ENCODE measurements around the gene PRKCG.

The PRKCG gene

DNA sequence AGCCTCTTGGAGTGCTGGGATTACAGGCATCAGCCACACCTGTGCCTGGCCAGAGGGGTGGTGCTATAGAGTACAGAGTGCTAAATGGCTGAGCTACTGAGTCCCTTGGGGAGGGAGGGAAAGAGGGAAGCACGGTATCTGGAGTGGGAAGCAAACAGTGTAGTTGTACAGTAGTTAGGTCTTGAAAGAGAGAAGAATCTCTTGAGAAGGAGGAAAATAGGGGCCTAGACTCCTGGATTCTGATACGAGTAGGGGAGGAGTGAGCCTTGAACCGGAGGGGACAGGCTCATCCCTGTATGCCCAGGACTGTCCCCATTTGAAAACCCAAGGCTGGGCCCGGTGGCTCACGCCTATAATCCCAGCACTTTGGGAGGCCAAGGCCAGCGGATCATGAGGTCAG, 9.2 kb upstream of the PRKCG start:
- no peak for DNase-seq (ENCODE audit: low read depth)

DNA sequence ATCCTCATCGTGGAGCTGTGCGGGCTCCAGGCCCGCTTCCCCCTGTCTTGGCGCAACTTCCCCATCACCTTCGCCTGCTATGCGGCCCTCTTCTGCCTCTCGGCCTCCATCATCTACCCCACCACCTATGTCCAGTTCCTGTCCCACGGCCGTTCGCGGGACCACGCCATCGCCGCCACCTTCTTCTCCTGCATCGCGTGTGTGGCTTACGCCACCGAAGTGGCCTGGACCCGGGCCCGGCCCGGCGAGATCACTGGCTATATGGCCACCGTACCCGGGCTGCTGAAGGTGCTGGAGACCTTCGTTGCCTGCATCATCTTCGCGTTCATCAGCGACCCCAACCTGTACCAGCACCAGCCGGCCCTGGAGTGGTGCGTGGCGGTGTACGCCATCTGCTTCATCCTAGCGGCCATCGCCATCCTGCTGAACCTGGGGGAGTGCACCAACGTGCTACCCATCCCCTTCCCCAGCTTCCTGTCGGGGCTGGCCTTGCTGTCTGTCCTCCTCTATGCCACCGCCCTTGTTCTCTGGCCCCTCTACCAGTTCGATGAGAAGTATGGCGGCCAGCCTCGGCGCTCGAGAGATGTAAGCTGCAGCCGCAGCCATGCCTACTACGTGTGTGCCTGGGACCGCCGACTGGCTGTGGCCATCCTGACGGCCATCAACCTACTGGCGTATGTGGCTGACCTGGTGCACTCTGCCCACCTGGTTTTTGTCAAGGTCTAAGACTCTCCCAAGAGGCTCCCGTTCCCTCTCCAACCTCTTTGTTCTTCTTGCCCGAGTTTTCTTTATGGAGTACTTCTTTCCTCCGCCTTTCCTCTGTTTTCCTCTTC, 8.0 kb upstream of the PRKCG start:
- no peak for DNase-seq (ENCODE audit: low read depth)

DNA sequence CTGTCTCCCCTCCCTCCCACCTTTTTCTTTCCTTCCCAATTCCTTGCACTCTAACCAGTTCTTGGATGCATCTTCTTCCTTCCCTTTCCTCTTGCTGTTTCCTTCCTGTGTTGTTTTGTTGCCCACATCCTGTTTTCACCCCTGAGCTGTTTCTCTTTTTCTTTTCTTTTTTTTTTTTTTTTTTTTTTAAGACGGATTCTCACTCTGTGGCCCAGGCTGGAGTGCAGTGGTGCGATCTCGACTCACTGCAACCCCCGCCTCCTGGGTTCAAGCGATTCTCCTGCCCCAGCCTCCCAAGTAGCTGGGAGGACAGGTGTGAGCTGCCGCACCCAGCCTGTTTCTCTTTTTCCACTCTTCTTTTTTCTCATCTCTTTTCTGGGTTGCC, 7.4 kb upstream of the PRKCG start:
- no peak for DNase-seq (ENCODE audit: low read depth)

DNA sequence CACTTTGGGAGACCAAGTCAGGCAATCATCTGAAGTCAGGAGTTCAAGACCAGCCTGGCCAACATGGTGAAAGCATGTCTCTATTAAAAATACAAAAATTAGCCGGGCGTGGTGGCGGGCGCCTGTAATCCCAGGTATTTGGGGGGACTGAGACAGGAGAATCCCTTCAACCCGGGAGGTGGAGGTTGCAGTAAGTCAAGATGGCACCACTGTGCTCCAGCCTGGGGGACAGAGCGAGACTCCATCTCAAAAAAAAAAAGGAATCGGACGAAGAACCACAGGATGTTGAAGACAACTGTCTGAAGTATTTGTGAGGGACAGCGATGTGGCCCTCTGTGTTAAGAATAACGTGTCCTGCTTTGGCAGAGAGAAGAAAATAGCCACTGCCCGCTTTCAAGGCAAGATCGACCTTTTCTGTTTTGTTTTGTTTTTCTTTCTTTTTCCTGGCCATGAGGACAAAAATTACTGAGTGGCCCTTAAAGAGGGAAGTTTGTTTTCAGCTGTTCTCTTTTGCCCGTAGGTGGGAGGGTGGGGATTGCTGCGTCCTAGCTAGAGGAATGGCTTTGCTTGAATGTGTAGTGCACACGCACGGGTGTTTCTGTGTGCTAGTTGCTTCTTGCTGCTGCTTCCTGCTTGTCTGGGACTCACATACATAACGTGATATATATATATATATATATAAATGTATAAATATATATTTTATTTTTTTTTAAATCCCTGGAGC, 6.2 kb upstream of the PRKCG start:
- no peak for DNase-seq (ENCODE audit: low read depth)

DNA sequence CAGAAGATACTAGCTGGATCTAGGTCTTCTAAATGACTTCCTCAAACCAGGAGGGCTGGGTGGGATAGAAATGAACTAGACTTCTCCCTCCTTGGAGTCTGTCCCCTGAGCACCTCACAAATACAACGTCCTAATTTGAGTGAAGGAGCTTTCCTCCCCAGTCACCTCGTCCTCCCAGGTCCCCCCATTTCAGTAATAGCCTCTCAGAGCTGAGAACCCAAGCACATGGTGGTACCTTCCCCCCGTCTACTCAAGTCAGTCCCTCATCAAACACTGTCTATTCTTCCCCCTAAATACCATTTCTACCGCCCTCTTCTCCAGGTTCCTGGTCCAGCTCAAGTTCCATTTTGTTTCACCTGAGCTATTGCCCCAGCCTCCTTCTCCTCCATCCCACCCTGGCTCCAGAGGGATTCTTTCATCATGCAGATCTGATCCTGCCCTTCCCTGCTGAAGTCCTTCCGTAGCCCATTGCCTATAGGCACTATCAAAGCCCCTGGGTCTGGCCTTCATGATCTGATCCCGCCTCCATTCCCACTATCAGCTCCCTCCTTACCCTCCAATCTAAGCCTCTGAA, 5.3 kb upstream of the PRKCG start:
- DNase-seq (ENCODE audit: low read depth): no peak

DNA sequence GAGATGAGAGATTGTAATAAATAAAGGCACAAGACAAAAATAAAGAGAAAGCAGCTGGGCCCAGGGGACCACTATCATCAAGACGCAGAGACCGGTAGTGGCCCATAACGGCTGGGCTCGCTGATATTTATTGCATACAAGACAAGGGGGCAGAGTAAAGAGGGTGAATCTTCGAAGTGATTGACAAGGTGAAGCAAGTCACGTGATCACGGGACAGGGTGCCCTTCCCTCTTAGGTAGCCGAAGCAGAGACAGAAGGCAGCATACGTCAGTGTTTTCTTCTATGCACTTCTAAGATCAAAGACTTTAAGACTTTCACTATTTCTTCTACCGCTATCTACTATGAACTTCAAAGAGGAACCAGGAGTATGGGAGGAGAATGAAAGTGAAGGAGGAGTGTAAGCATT, 4.6 kb upstream of the PRKCG start:
- no peak for DNase-seq (ENCODE audit: low read depth)

DNA sequence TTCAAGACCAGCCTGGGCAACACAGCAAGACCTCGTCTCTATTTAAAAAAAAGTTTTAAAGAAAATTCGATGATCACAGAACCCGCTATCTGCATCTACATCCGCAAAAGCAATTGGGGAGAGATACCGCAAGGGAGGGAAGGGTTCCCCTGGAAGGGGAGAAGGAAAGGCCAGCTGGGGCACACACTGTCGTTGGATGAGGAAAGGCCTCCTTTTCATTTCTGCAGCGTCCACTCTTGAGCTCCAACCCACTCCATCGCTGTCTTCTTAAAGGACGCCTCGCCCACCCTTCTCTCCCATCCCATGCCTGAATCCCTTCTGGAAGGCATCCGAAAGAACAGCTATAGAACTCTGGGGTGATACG, 3.2 kb upstream of the PRKCG start:
- no peak for DNase-seq (ENCODE audit: low read depth)

DNA sequence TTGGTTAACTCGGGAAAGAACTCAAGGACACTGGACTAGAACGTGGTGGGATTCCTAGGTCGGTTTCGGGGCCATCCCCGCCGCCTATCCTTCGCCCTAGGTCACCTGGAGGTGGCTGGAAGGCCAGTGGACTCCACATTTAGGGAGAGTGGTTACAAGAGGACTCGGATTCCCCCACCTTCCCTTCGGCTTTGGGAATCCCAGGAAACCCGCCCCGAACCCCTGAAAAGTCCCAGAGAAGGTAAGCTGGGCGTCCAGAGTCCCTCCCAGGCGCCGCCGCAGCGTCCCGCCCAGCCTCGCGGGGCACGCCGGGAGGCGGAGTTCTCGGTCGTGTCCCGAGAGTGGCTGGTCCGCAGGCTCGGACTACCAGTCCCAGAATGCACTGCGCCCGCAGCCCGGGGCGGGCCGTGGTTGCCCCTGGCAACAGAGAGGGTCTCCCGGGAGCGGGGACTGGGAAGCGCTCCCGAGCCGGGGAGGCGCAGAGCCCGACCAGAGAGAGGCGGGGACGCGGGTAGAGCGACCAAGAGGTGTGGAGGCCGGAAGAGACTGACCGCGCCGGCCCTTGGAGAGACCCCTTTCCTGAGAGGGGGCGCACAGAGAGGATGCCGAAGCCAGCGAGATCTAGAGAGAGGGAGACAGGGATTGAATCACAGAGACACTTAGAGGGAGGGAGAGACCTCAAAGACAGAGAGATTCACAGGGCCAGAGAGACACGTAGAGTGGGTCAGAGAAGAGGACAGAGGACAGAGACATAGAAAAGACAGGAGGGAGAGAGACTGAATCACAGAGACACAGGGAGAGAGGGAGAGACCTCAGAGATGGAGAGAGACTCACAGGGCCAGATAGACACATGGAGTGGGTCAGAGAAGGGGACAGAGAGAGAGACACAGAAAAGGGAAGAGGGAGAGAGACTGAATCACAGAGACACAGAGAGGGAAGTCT, 2.6 kb upstream of the PRKCG start:
- peak; percentile 82 for DNase-seq (ENCODE audit: low read depth)

DNA sequence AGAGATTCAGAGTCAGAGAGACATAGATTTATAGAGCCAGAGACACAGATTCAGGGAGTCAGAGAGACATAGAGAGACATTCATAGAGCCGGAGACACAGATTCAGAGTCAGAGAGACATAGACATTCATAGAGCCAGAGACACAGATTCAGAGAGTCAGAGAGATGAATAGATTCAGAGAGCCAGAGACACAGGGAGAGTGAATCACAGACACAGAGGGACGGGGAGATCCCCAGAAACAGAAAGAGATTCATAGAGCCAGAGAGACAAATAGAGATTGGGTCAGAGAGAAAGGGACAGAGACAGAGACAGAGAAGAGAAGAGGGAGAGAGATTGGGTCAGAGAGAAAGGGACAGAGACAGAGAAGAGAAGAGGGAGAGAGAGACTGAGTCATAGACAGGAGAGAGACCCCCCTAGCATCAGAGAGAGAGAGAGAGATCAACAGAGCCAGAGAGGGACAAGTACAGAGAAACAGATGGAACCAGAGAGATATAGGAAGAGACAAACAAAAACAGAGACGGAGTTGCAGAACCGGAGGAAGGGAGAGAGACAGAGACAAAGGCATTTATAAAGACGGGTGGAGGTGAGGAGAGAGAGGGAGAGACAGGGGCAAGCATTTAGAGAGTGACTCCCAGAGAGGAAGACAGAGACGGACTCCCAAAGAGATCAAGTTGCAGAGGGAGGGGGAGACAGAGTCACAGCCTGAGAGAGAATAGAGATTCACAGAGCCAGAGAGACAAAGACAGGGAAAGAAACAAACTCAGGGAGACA, 1.1 kb upstream of the PRKCG start:
- no peak for DNase-seq (ENCODE audit: low read depth)

DNA sequence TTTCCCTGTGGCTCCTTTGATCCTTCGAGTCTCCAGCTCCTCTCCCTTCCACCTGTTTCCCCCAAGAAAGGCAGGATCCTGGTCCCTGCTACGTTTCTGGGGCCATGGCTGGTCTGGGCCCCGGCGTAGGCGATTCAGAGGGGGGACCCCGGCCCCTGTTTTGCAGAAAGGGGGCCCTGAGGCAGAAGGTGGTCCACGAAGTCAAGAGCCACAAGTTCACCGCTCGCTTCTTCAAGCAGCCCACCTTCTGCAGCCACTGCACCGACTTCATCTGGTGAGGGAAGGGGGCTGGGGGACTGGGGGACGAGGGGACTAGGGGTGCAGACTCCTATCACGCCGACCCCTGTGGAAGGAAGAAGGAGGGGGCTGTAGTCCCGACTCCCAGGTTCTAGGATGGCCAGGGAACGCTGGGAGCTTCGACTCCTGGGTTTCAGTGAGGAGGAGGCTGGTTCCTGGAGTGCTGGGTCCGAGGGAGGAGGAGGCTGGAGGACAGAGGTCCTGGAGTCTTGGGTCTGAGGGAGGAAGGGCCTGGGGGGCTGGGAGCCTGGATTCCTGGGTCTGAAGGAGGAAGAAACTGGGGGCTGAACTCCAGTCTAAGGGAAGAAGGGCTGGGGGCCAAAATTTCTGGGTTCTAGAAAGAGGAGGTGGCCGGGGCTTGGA, 524 bp downstream of the PRKCG start:
- DNase-seq (ENCODE audit: low read depth): no peak

DNA sequence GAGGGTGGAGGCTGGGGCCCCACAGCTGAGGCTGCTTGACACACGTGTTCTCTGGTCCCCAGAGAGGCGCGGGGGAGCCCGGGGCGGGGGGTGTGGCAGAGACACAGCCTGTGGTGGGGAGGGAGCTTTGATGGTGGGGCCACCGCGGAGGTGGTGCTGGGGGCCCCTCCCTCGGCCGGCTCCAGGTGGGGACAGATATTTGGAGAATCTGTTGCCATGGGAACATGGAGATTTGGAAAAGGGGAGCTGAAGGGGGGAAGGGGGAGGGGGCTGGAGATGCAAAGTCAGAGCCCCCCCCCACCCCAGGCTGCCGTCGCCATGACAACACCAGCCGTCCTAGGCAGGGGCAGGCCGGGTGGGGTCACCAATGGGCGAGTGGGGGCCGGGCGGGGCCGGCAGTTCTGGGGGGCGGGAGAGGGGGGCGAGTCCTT, 1.2 kb downstream of the PRKCG start:
- DNase-seq (ENCODE audit: low read depth): no peak

DNA sequence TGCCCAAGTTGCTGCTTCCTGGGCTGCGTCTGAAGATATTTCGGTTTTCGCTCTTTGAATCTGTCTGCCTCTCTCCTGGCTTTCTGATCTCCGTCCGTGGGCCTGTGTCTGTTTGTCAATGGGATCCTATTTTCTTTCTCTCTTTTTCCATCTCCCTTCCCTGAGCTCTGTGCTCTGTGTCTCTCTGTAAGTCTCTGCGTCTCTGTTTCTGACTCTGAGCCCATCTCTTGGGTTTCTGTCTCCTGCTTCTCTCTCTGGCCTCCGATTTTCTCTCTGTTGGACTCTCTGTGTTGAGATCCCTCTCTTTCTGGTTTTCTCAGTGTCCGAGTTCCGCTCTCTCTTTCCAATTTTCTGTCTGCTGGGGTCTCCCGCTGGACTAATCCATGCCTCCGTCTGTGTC, 1.7 kb downstream of the PRKCG start:
- DNase-seq (ENCODE audit: low read depth): no peak

DNA sequence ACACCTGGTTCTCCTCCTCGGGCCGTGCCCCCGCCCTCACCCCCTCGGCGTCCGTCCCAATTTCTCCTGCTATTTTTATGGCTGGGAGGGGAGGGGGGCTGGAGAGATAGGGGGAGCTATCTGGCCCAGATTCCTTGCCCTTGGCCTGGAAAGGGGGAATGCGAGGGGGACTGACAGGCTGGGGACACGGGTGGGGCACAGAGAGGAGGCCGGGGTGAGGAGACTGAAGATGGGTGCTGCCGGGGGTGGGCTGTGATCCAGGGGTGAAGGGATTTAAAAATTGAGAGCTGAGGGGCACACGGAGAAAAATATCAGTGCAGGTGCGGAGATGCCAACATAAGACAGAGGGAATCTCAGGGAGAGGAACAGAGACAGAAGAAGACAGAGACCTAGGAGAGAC, 2.3 kb downstream of the PRKCG start:
- no peak for DNase-seq (ENCODE audit: low read depth)

DNA sequence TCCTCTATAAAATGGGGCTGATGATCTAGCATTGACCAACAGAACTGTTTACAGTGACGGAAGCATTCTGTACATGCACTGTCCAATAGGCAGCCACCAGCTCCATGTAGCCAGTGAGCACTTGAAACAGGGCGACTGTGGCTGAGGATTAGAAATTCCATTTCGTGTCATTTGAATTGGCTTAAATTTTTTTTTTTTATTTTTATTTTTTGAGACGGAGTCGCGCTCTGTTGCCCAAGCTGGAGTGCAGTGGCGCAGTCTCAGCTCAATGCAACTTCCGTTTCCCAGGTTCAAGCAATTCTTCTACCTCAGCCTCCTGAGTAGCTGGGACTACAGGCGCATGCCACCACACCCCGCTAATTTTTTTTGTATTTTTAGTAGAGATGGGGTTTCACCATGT, 3.0 kb downstream of the PRKCG start:
- no peak for DNase-seq (ENCODE audit: low read depth)

DNA sequence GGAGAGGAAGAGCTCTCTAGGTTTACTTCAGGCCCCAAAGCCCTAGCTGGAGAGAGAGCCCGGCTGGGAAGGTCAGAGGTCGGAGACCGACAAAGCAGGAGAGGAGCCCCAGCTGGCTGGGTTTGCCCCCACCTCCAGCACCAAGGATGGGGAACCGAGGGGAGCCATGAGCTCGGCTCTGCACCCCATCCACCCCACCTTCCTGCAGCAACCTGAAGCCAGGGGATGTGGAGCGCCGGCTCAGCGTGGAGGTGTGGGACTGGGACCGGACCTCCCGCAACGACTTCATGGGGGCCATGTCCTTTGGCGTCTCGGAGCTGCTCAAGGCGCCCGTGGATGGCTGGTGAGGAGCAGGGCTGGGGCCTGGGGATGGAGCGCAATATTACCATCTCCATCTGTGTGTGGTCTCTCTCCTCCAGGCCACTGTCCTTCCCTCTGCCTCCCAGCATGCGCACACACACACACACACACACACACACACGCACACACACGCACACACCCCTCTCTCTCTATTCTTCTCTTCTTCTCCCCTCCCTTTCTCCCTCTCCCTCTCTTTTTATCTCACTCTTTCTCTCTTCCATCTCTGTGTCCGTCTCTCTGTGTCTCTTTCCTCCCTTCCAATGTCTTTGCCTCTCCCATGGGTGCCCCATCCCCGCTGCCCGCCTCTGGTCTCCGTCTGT, 10.4 kb downstream of the PRKCG start:
- DNase-seq (ENCODE audit: low read depth): no peak

DNA sequence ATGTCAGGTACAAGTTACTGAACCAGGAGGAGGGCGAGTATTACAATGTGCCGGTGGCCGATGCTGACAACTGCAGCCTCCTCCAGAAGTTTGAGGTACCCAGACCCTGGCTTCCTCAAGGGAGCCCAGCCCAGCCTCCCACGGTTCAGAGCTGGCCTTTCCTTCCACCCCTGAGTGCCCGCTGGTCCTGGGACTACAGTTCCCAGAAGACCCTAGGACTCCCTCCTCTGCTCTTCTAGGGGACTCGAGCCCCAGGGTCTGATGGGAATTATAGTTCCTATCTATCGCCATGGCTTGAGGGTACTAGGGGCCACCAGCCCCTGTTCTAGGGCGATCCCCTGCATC, 11.0 kb downstream of the PRKCG start:
- no peak for DNase-seq (ENCODE audit: low read depth)

DNA sequence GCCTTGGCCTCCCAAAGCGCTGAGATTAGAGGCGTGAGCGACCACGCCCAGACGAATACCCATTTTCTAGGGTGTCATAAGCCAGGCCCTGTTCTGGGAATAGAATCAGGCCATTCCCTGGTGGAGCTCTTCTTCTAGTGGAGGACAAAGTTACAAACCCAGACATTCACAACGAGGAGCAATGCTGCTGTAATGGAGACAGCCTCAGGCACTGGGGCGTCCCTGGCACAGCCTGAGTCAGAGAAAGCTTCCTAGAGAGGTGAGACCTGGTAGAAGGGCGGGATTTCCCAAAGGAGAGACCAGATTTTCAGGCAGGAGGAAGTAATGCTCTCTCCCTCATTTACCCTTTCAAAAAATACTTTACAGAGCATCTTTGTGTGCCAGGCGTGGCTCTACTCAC, 12.7 kb downstream of the PRKCG start:
- DNase-seq (ENCODE audit: low read depth): no peak

DNA sequence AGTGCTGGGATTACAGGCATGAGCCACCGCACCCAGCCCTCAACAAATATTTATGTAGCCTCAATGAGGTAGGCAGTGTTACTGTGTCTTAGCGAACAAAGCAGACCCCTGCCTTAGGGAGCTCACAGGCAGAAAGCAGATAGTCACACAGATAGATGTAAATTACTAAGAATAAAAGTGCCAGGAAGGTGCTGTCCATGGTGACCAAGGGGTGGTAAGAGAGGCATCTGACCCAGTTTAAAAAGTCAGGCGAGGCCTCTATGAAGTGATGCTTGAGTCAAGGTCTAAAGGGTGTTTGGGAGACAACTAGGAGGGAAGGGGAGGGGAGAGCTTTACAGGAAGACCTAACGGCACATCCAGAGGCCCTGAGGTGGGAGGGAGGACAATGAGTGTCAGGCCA, 14.7 kb downstream of the PRKCG start:
- DNase-seq (ENCODE audit: low read depth): no peak

DNA sequence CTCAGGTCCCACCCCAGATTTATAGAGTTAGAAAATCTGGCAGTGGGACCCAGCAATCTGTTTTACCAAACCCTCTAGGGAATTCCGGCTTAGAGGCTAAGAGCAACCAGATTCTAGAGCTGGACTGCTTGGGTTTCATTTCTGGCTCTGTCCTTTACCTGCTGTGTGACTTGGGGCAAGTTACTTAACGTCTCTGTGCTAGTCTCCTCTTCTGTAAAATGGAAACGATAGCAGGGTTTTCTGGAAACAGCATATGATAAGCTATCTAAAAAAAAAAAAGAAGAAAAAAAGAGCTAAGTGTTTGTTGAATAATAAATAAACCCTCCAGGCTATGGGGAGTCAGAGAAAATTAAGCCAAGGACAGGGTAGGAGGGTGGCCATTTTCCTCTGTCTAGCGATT, 15.5 kb downstream of the PRKCG start:
- no peak for DNase-seq (ENCODE audit: low read depth)

DNA sequence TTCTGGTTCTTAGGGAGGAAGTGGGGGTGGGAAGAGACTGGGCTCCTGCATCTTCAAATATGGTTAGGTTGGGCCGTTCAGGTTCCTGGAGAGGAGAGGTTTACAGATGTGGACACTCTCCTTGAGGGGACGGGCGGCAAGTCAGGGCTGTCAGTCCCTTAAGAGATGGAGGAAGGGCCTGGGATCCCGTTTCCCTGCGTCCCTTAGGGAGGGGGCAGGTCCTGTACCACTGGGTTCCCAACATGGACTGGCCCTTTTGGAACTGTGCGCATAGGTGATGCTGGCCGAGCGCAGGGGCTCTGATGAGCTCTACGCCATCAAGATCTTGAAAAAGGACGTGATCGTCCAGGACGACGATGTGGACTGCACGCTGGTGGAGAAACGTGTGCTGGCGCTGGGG, 16.2 kb downstream of the PRKCG start:
- DNase-seq (ENCODE audit: low read depth): no peak

All from CMK (cell line).